RKO (cell line): ENCODE data around the gene BAAT.
A peak's percentile ranks its signal among the peaks of the same experiment; 100 is the strongest.

Source experiments
- DNase-seq: peaks from one replicate; pipeline ENCODE4 v3.0.0-alpha.2; 2016; ENCODE audit warnings: low spot score

The BAAT gene

DNA sequence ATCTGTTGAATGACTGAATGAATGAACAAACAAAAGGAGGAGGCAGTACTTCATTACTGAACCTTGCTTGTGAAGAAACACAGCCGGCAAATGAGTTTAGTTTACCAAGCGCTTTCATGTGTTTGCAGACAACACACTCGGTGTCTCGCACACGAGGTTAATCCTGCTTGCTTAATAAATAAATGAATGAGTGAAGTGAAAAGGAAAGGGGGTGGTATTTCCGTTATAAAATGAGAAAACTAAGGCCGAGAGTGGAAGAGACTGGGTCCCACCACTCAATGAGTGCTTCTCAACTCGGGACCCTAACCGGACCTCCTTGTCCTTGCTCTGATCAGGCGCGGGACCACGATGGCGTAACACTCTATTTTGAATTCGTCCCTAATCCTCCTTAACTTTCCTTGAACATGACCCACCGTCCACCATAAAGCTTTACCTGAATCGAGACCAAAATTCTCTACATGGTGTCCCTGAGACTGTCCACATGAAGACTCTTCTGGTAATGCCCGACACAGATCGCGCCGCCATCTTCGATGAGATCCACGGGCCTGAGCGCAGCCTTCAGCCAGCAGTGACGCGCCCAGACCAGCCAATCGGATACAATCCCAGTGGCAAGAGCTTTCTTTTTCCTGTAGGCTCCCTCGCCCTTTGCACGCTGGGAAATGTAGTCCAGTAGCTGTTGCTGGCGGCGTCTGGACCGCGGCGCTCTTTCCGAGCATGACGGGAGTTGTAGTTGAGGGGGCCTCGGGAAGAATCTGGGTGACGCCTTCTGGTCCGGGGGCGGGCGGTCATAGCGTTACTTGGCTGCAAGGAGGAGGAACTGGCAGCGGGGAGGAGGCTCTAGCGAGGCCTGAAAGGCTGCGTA, 13.5 kb upstream of the BAAT start, which contains the start of the genes MRPL50 and ZNF189:
TSS of gene MRPL50 (minus strand) at position 551 of the 862 bp plus-strand sequence. CDS start at position 525, 26 bp downstream.
TSS of gene ZNF189 (plus strand) at position 784 of the 862 bp plus-strand sequence. CDS start 306 bp downstream, outside the sequence.
- DNase-seq = peak; percentile 100

DNA sequence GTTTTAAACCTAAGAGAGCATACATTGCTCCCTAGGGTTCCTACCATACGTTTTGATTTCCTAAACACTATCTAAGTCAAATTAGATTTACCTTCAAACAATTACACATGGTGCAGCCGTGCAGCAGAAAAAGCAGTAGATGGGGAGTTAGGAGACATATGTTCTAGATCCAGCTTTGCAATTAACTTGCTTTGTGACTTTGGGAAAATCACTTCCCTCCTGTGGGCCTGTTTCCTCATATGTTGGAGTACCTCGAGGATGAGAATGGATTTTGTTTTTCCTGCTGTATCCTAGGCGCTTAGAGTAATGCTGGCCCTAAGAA, 12.9 kb upstream of the BAAT start:
- peak; percentile 55 for DNase-seq

- no peak for DNase-seq
Observed at GRCh38 chr9:101394687-101395086, 9.9 kb upstream of the BAAT start.

DNA sequence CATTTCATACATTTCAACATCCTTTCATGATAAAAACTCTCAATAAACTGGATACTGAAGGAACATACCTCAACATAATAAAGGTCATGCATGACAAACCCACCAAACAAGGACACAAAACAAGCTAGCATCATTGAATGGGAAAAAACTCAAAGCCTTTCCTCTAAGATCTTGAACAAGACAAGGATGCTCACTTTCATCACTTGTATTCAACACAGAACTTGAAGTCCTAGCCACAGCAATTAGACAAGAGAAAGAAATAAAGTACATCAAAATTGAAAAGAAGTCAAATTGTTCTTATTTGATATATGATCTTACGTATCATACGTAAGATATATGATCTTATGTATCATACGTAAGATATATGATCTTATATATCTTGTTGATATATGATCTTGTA, 8.3 kb upstream of the BAAT start:
- no peak for DNase-seq

- no peak for DNase-seq
Observed at GRCh38 chr9:101388507-101388993, 3.7 kb upstream of the BAAT start.

DNA sequence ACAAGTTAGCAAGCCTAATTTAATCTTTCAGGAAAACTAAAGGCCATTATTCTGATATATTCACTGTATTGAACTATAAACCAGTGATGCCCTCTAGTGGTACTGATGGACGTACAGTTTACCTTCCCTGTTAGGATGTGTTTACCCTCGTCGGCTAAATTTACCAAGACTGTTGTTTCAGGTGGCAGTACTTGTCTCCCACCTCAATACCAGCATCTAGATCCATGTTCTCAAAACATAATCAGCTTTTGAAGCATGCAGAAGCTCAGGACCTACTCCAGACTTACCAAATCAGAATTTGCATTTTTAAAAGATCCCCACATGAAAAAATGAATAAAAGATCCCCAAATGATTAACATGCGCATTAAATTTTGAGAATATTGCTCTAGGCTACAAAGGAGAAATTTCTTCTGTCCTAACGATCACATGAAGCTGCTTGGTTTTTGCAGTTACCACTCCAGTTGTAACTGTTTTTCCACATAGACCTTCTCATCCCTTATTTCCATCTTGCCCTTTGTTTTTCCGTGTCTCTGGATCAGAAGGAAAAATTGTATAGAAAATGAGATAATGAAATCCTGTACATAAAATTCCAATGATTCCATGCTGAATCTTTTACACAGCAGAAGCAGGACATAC, 3.2 kb upstream of the BAAT start:
- DNase-seq = peak; percentile 56

- DNase-seq = no peak
Observed at GRCh38 chr9:101383361-101383760, 1.4 kb downstream of the BAAT start.

DNA sequence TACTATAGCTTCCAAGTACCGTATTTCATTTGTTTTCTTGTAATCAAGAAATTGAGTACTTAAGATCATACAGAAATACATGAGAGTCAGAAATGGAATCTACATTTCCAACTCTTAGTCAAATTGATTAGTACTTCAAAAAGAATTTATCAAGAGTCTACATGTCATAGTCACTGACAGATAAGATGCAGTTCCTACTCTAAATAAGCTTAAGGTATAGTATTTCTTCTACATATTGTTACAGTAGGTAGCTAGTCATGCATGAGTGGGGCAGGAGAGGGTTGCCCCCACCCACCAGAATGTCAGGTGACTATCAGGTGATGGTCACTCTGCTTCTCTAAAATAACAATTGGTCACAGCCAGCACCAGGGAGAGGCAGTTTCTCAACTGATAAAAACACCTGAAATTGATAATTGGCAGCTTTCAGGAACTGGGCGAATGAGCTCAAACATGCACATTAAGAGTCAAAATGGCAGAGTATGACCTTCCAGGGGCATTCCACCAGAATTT, 2.9 kb downstream of the BAAT start:
- DNase-seq = no peak

- no peak for DNase-seq
Observed at GRCh38 chr9:101381118-101381517, 3.7 kb downstream of the BAAT start.

GRCh38 chr9:101380295-101380694, 4.5 kb downstream of the BAAT start:
- DNase-seq = no peak

GRCh38 chr9:101376111-101376848, 8.5 kb downstream of the BAAT start:
- peak; percentile 49 for DNase-seq

DNA sequence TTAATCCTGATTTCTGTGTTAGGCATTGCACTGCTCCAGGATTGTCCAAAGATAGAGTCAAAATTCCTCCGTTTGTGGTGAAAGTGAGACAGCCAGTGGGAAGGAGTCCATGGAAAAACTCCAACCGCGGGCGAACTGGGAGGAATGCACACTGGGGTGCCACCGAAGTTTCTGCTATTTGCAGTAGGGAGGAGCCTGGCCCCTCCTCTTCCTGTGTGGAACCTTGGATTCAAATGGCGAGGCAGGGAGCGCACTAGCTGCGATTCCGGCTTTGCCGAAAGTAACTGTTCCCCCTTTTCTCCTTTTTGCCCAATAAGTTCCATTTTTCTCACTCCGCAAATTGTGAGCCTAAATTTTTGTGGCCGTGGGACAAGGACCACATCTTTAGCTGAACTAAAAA, 9.3 kb downstream of the BAAT start:
- no peak for DNase-seq

GRCh38 chr9:101372327-101373118, 12.3 kb downstream of the BAAT start:
- DNase-seq = no peak

GRCh38 chr9:101371813-101372212, 13.0 kb downstream of the BAAT start:
- DNase-seq = no peak

- DNase-seq = no peak
Observed at GRCh38 chr9:101369884-101370531, 14.8 kb downstream of the BAAT start.

DNA sequence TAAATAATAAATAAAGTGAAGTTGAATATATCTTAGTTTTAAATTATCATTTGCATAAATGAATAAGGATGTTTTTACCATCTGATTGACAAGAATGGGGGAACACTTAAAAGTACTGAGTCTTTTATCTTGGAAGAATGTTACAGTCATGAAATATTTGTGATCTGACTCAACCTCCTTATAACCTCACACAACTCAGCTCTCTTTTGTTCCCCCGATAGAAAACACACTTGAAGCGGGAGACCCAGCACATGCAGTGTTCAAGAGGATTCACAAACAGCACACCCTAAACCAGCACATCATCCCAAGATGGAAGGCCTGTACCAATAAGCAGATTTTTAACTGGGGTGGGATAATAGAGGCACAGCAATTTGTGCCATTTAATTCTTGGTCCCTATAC, 15.5 kb downstream of the BAAT start:
- DNase-seq = peak; percentile 37

DNA sequence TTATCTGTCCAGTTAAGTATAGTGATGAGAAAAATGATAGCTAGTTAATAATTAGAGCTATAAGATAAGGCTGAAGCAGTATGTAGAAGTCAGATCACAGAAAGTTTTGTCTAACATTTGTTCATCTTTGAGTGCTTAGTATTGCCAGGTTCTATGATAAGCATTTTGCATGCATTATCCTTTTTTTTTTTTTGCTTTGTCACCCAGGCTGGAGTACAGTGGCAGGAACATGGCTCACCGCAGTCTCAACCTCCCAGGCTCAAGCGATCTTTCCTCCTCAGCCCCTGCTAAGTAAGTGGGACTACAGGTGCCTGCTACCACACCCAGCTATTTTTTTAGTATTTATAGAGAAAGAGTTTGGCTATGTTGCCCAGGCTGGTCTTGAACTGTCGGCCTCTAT, 17.5 kb downstream of the BAAT start:
- DNase-seq = no peak

DNA sequence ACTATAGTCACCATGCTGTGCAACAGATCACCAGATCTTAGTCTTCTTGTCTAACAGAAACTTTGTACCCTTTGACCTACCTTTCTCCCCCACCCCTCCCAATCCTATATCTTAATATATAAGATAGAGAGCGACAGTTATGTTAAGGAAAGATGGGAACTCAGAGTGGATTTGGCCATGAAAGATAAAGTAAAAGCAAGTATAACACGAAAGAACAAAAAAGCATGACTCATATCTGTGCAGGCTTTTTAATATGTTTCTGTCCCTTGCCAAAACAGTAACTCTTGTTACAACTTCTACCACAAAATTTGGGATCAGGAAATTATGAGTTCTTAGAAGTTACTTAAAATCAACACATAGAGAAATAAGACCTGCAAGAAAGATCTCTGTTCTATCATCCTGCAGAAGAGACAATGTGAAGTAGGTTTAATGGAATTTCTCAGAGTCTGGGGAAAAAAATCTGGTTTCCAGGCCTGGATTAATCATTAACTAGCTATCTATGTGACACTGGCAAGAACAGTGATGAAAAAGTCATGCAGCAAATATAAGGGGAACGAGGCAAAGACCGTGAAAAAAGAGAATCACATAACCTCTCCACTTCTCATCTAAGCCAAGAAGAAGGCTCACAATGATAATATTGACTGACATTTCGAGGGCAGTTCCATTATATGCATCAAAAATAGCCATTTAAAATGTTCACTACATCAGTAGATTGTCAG, 18.6 kb downstream of the BAAT start:
- no peak for DNase-seq

- DNase-seq = no peak
Observed at GRCh38 chr9:101365181-101365580, 19.6 kb downstream of the BAAT start.

DNA sequence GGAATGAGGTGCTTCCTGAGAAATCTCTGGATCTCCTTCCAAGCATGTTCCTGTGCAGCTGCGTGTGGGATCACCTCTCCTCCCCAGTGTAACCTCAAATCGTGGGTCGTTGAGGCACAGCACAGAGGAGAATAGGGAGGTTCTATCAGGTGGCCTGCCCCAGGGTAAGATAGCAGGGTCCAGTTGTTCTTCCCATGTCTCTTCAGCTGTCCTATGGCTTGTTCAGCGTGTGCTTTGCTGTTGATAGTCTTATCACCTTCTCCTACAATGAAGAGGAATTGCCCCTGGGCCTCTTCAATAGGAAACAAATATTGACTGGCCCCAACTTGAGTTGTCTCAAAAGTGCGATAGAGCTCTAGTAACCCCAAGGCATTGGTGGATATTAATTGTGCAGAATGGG, 22.4 kb downstream of the BAAT start:
- no peak for DNase-seq
